K562 (cell line): ENCODE measurements around the gene BMPR2.

Source experiments
- EZH2 ChIP-seq: IDR thresholded peaks from 2 replicates; pipeline ENCODE4 v1.6.1; 2012; ENCODE audit warnings: low read depth, mild to moderate bottlenecking, inconsistent platforms, low read length, borderline replicate concordance
- RBM22 ChIP-seq: fragments of 200-400 bp; formaldehyde crosslinking; IDR thresholded peaks from 2 replicates; pipeline ENCODE4 v1.6.1; 2018; ENCODE audit warnings: low read length, low read depth; ENCODE audit not compliant: poor library complexity, severe bottlenecking
- YY1 ChIP-seq, 3 experiments: IDR thresholded peaks; 2 replicates each; pipeline ENCODE4 v1.6.1; 2011; ENCODE audit warnings: low read length in 2 of 3, mild to moderate bottlenecking in 2 of 3, moderate library complexity in 2 of 3, borderline replicate concordance in 1 of 3, control low read depth in 1 of 3, low read depth in 1 of 3; ENCODE audit not compliant: insufficient read depth in 3 of 3, insufficient replicate concordance in 2 of 3, control insufficient read depth in 1 of 3, insufficient read length in 1 of 3; ENCODE audit errors: extremely low read depth in 1 of 3
- ZNF77 ChIP-seq: fragments of 250-450 bp; sonication (Bioruptor Pico); IDR thresholded peaks from 2 replicates; pipeline ENCODE4 v1.5.0; 2020
- TF ChIP-seq, protein P1 (sequence below): fragments of 450-650 bp; conservative IDR thresholded peaks from 2 replicates; pipeline ENCODE4 v1.6.1; 2016; ENCODE audit warnings: missing genetic modification characterization, low read depth, mild to moderate bottlenecking, control low read depth, missing compliant biosample characterization
- TF ChIP-seq, protein P2 (sequence below): sonication (generic); formaldehyde crosslinking; IDR thresholded peaks from 2 replicates; pipeline ENCODE4 v1.8.0; 2022; ENCODE audit warnings: mild to moderate bottlenecking, low read depth, missing genetic modification reagents
- TF ChIP-seq, protein P3 (sequence below), 3 experiments: IDR thresholded peaks in 2 of 3; conservative IDR thresholded peaks in 1 of 3; 2 replicates each; pipeline ENCODE4 v1.5.1; 2011 to 2012; ENCODE audit warnings: low read length in 3 of 3, mild to moderate bottlenecking in 3 of 3, control low read depth in 2 of 3, improper control_type of control experiment in 1 of 3, inconsistent platforms in 1 of 3, low read depth in 1 of 3, mixed read lengths in 1 of 3, moderate library complexity in 1 of 3; ENCODE audit not compliant: insufficient read depth in 2 of 3
- TF ChIP-seq, protein P4 (sequence below): conservative IDR thresholded peaks from 2 replicates; pipeline ENCODE4 v1.6.1; 2011; ENCODE audit warnings: low read depth, mild to moderate bottlenecking, low read length; ENCODE audit not compliant: control insufficient read depth

DNA sequence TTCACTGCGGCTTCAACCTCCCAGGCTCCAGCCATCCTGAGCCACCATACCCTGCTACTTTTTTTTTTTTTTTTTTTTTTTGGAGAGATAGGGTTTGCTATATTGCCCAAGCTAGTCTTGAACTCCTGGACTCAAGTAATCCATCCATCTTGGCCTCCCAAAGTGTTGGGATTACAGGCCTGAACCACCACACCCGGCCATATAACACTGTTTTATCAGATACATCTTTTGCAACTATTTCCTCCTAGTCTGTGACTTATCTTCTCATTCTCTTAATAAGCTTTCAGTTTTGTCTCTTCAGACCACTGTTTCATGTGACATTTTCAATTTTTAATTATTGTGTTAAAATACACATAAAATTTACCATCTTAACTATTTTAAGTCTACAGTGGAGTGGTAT is 223.0 kb downstream of the BMPR2 start:
- TF ChIP-seq YY1 (IDR thresholded peaks at IDR 0.05; ENCODE audit: borderline replicate concordance in 1 of 3, control insufficient read depth in 1 of 3, extremely low read depth in 1 of 3, insufficient read depth in 3 of 3, insufficient read length in 1 of 3, insufficient replicate concordance in 2 of 3, low read depth in 1 of 3, low read length in 2 of 3) (no peak), RBM22 (no peak), EZH2 (no peak), ZNF77 (no peak)
- TF ChIP-seq, protein P1, sequence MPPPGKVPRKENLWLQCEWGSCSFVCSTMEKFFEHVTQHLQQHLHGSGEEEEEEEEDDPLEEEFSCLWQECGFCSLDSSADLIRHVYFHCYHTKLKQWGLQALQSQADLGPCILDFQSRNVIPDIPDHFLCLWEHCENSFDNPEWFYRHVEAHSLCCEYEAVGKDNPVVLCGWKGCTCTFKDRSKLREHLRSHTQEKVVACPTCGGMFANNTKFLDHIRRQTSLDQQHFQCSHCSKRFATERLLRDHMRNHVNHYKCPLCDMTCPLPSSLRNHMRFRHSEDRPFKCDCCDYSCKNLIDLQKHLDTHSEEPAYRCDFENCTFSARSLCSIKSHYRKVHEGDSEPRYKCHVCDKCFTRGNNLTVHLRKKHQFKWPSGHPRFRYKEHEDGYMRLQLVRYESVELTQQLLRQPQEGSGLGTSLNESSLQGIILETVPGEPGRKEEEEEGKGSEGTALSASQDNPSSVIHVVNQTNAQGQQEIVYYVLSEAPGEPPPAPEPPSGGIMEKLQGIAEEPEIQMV (tag), result no peak
- TF ChIP-seq, protein P2, sequence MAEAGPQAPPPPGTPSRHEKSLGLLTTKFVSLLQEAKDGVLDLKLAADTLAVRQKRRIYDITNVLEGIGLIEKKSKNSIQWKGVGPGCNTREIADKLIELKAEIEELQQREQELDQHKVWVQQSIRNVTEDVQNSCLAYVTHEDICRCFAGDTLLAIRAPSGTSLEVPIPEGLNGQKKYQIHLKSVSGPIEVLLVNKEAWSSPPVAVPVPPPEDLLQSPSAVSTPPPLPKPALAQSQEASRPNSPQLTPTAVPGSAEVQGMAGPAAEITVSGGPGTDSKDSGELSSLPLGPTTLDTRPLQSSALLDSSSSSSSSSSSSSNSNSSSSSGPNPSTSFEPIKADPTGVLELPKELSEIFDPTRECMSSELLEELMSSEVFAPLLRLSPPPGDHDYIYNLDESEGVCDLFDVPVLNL, result no peak
- TF ChIP-seq, protein P3, sequence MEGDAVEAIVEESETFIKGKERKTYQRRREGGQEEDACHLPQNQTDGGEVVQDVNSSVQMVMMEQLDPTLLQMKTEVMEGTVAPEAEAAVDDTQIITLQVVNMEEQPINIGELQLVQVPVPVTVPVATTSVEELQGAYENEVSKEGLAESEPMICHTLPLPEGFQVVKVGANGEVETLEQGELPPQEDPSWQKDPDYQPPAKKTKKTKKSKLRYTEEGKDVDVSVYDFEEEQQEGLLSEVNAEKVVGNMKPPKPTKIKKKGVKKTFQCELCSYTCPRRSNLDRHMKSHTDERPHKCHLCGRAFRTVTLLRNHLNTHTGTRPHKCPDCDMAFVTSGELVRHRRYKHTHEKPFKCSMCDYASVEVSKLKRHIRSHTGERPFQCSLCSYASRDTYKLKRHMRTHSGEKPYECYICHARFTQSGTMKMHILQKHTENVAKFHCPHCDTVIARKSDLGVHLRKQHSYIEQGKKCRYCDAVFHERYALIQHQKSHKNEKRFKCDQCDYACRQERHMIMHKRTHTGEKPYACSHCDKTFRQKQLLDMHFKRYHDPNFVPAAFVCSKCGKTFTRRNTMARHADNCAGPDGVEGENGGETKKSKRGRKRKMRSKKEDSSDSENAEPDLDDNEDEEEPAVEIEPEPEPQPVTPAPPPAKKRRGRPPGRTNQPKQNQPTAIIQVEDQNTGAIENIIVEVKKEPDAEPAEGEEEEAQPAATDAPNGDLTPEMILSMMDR (IDR thresholded peaks at IDR 0.05 in 2 of 3, conservative IDR thresholded peaks at IDR 0.05 in 1 of 3; ENCODE audit: insufficient read depth in 2 of 3, low read depth in 1 of 3, low read length in 3 of 3), result no peak
- TF ChIP-seq, protein P4, sequence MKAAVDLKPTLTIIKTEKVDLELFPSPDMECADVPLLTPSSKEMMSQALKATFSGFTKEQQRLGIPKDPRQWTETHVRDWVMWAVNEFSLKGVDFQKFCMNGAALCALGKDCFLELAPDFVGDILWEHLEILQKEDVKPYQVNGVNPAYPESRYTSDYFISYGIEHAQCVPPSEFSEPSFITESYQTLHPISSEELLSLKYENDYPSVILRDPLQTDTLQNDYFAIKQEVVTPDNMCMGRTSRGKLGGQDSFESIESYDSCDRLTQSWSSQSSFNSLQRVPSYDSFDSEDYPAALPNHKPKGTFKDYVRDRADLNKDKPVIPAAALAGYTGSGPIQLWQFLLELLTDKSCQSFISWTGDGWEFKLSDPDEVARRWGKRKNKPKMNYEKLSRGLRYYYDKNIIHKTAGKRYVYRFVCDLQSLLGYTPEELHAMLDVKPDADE, result no peak
